Spleen (tissue), 11 donors: ENCODE results near the gene GNG7. TPM values are rescaled to one million over a fixed set of nuclear protein-coding genes. Genes with fewer than 3 reads are reported as not detected.
A peak's percentile ranks its signal among the peaks of the same experiment; 100 is the strongest.

ENCODE experiments used
- DNase-seq: peaks from one replicate; pipeline ENCODE4 v3.0.0-alpha.2; 2020
- H3K27ac ChIP-seq, 8 donors: fragments of 200-600 bp; sonication (generic) in 7 of 8; 1 replicate in 4 of 8; 2 replicates in 4 of 8; pipeline versions ENCODE4 v1.5.0 to v1.8.0; 2016 to 2021; ENCODE audit warnings: inconsistent platforms in 4 of 8, mild to moderate bottlenecking in 4 of 8, moderate library complexity in 1 of 8
- H3K27me3 ChIP-seq, 7 donors: fragments of 200-600 bp; sonication (generic) in 6 of 7; replicated peaks in 1 of 7; 1 replicate in 4 of 7; 2 replicates in 3 of 7; pipeline versions ENCODE4 v1.5.0 to v1.8.0; 2016 to 2021; ENCODE audit warnings: inconsistent platforms in 3 of 7, mild to moderate bottlenecking in 1 of 7
- H3K36me3 ChIP-seq, 6 donors: fragments of 200-600 bp; sonication (generic) in 5 of 6; 1 replicate in 4 of 6; 2 replicates in 2 of 6; pipeline versions ENCODE4 v1.5.0 to v1.8.0; 2016 to 2021; ENCODE audit warnings: inconsistent platforms in 2 of 6
- H3K4me1 ChIP-seq, 6 donors: fragments of 200-600 bp; sonication (generic) in 5 of 6; 1 replicate in 3 of 6; 2 replicates in 3 of 6; pipeline versions ENCODE4 v1.5.0 to v1.8.0; 2016 to 2021; ENCODE audit warnings: inconsistent platforms in 3 of 6
- H3K4me3 ChIP-seq, 8 donors: fragments of 200-600 bp; sonication (generic) in 7 of 8; 1 replicate in 4 of 8; 2 replicates in 4 of 8; pipeline versions ENCODE4 v1.5.0 to v1.8.0; 2016 to 2021; ENCODE audit warnings: inconsistent platforms in 4 of 8, mild to moderate bottlenecking in 4 of 8, moderate library complexity in 2 of 8
- H3K9me3 ChIP-seq, 8 donors: fragments of 200-600 bp; sonication (generic) in 7 of 8; 1 replicate in 4 of 8; 2 replicates in 4 of 8; pipeline versions ENCODE4 v1.5.0 to v1.8.0; 2016 to 2021; ENCODE audit warnings: inconsistent platforms in 4 of 8
- CTCF ChIP-seq, 11 experiments: fragments of 200-600 bp in 7 of 11; fragments of 450-650 bp in 4 of 11; sonication (generic) in 4 of 11; IDR thresholded peaks in 8 of 11; conservative IDR thresholded peaks in 3 of 11; 1 replicate in 7 of 11; 2 replicates in 4 of 11; pipeline versions ENCODE4 v1.4.0 to v1.8.0; 2016 to 2021; ENCODE audit warnings: antibody characterized with exemption in 11 of 11, inconsistent platforms in 4 of 11, mild to moderate bottlenecking in 1 of 11
- POLR2A ChIP-seq, 3 donors: fragments of 450-650 bp; IDR thresholded peaks; one replicate each; pipeline ENCODE4 v1.5.1; 2017; ENCODE audit warnings: antibody characterized with exemption in 3 of 3, mild to moderate bottlenecking in 1 of 3
- POLR2AphosphoS5 ChIP-seq, 3 donors: sonication (generic); formaldehyde crosslinking; IDR thresholded peaks; one replicate each; pipeline ENCODE4 v1.5.1; 2017; ENCODE audit warnings: antibody characterized with exemption in 3 of 3
- WGBS, 5 donors: extraction: QIAGEN DNeasy Blood & Tissue Kit in 3 of 5; methylation state at CpG; one replicate each; pipeline versions ENCODE4 v1.1.5 to v1.1.7; 2013 to 2018; 5-methylcytosine and 5-hydroxymethylcytosine counted together
- intact Hi-C: fragments of 100-400 bp; cut with DNase I; formaldehyde crosslinking; loops from one replicate; pipeline ENCODE4 v1.15.0; 2023; ENCODE audit warnings: low total_unique reads
- polyA plus RNA-seq, 3 donors: library from polyadenylated mRNA; stranded (reverse); fragments of 200-250 nt; gene quantifications; one replicate each; pipeline ENCODE4 v1.2.1, GENCODE V29; 2013
- total RNA-seq, 7 donors: library from RNA; depleted of rRNA in 3 of 7; stranded (reverse); fragments of >200 nt in 3 of 7; fragmentation: NEBNext Ultra II Directional in 4 of 7; extraction: Animal tissue kit (Norgen Biotek cat#: 25700) in 4 of 7; gene quantifications; one replicate each; pipeline versions ENCODE4 v1.1.0 to v1.2.1, GENCODE V29; 2016 to 2021
- donor health status: healthy with polysubstance abuse.
- donor health status: DM: no; HTN: no; CAD: no; lungs with moderate emphysema.
- donor health status: DM: no; HTN: no; CAD: no.
- donor health status: Bipolar disorder and iron deficiency.
- donor health status: healthy.
- donor health status: DM: no; HTN: no; CAD: no.
- donor health status: DM: yes; HTN: yes; CAD: no.

GNG7 gene
- total and polyA plus RNA-seq, 10 donors: 17.2 to 34.6 (median 18.9) TPM

- WGBS, 5 donors: 37 to 64% (median 48%) methylated on average over 4 of the region's 4 CpGs
- no peak for TF ChIP-seq POLR2AphosphoS5 (IDR thresholded peaks at IDR 0.05)
- no peak for TF ChIP-seq CTCF (IDR thresholded peaks at IDR 0.05 in 8 of 11, conservative IDR thresholded peaks at IDR 0.05 in 3 of 11)
- no peak for TF ChIP-seq POLR2A (IDR thresholded peaks at IDR 0.05)
Measured at GRCh38 chr19:2592824-2593223, 109.7 kb downstream of the GNG7 start.

GRCh38 chr19:2591537-2592291 is 110.8 kb downstream of the GNG7 start:
- Histone ChIP-seq H3K4me1 (peaks cover 0 to 34% (median 21%) of the 10 kb centered on the region in 6 donors), H3K27me3 (no peaks in the 10 kb centered on the region), H3K36me3 (peaks cover 0 to 6% (median 0%) of the 10 kb centered on the region in 6 donors), H3K27ac (no peak overlapping the region), H3K4me3 (no peak overlapping the region), H3K9me3 (peaks cover 0 to 5% (median 1%) of the 10 kb centered on the region in 8 donors)
- no peak for DNase-seq
- intact Hi-C loops: no loop called here
- TF ChIP-seq POLR2AphosphoS5 (IDR thresholded peaks at IDR 0.05) (no peak), POLR2A (IDR thresholded peaks at IDR 0.05) (no peak), CTCF (IDR thresholded peaks at IDR 0.05 in 8 of 11, conservative IDR thresholded peaks at IDR 0.05 in 3 of 11) (no peak)
- WGBS, 5 donors: 89 to 98% (median 98%) methylated on average over 3 of the region's 3 CpGs

More at GRCh38 chr19:2592824-2593223, 109.7 kb downstream of the GNG7 start:
- peaks cover 0 to 23% (median 12%) of the 10 kb centered on the region in 6 donors for H3K4me1 ChIP-seq
- no peak for DNase-seq
- H3K27ac ChIP-seq: no peak overlapping the region
- peaks cover 0 to 5% (median 1%) of the 10 kb centered on the region in 8 donors for H3K9me3 ChIP-seq
- H3K27me3 ChIP-seq: no peaks in the 10 kb centered on the region
- no peak overlapping the region for H3K4me3 ChIP-seq
- intact Hi-C loops: no loop called here
- peaks cover 0 to 6% (median 0%) of the 10 kb centered on the region in 6 donors for H3K36me3 ChIP-seq

GRCh38 chr19:2590630-2591399 is 111.7 kb downstream of the GNG7 start:
- no peak for DNase-seq
- peaks cover 0 to 9% (median 0%) of the 10 kb centered on the region in 6 donors for H3K36me3 ChIP-seq
- peaks cover 0 to 5% (median 1%) of the 10 kb centered on the region in 8 donors for H3K9me3 ChIP-seq
- H3K4me3 ChIP-seq: no peak overlapping the region
- TF ChIP-seq CTCF (IDR thresholded peaks at IDR 0.05 in 8 of 11, conservative IDR thresholded peaks at IDR 0.05 in 3 of 11) (no peak), POLR2A (IDR thresholded peaks at IDR 0.05) (no peak), POLR2AphosphoS5 (IDR thresholded peaks at IDR 0.05) (no peak)
- H3K27ac ChIP-seq: no peak overlapping the region
- peaks cover 0 to 40% (median 25%) of the 10 kb centered on the region in 6 donors for H3K4me1 ChIP-seq
- 90 to 96% (median 94%) methylated on average over 9 of the region's 9 CpGs for WGBS, 5 donors
- no peaks in the 10 kb centered on the region for H3K27me3 ChIP-seq
- intact Hi-C loops: no loop called here

GRCh38 chr19:2589441-2589840 is 113.1 kb downstream of the GNG7 start:
- peaks cover 0 to 9% (median 0%) of the 10 kb centered on the region in 6 donors for H3K36me3 ChIP-seq
- no peak overlapping the region for H3K27ac ChIP-seq
- peaks cover 0 to 35% (median 23%) of the 10 kb centered on the region in 6 donors for H3K4me1 ChIP-seq
- TF ChIP-seq POLR2A (IDR thresholded peaks at IDR 0.05): no peak
- TF ChIP-seq CTCF (IDR thresholded peaks at IDR 0.05 in 8 of 11, conservative IDR thresholded peaks at IDR 0.05 in 3 of 11): no peak
- TF ChIP-seq POLR2AphosphoS5 (IDR thresholded peaks at IDR 0.05): no peak
- intact Hi-C loops: loop anchor here (10.0 kb wide), 1 partner anchor 55 kb away; no protein-coding TSS in a partner anchor
- H3K27me3 ChIP-seq: no peaks in the 10 kb centered on the region
- 92 to 94% (median 94%) methylated on average over 10 of the region's 10 CpGs for WGBS, 5 donors
- peaks cover 0 to 5% (median 1%) of the 10 kb centered on the region in 8 donors for H3K9me3 ChIP-seq
- peak; percentile 8 for DNase-seq
- H3K4me3 ChIP-seq: no peak overlapping the region
